Upper lobe of right lung (tissue), 1 donor: ENCODE results near the gene AFMID. TPM values are rescaled to one million over a fixed set of nuclear protein-coding genes. Genes with fewer than 3 reads are reported as not detected.

Experiments
- ATAC-seq: fragments of 200-7000 bp; cut with Tn5 transposase; one replicate; pipeline ENCODE4 v1.9.1; 2020; ENCODE audit warnings: mild to moderate bottlenecking, moderate library complexity
- DNase-seq: peaks from one replicate; pipeline ENCODE4 v3.0.0-alpha.2; 2020
- H3K27ac ChIP-seq: fragments of 200-600 bp; one replicate; pipeline ENCODE4 v1.8.0; 2022
- H3K27me3 ChIP-seq: fragments of 200-600 bp; one replicate; pipeline ENCODE4 v1.8.0; 2022; ENCODE audit warnings: mild to moderate bottlenecking
- H3K36me3 ChIP-seq: fragments of 200-600 bp; one replicate; pipeline ENCODE4 v1.8.0; 2022
- H3K4me1 ChIP-seq: fragments of 200-600 bp; one replicate; pipeline ENCODE4 v1.8.0; 2022
- H3K4me3 ChIP-seq: fragments of 200-600 bp; one replicate; pipeline ENCODE4 v1.8.0; 2022; ENCODE audit warnings: mild to moderate bottlenecking
- H3K9me3 ChIP-seq: fragments of 200-600 bp; one replicate; pipeline ENCODE4 v1.8.0; 2022
- intact Hi-C: fragments of 100-400 bp; cut with DNase I; formaldehyde crosslinking; loops from one replicate; pipeline ENCODE4 v1.11.0; 2022
- total RNA-seq: library from RNA; stranded (reverse); fragmentation: NEBNext Ultra II Directional; extraction: Animal tissue kit (Norgen Biotek cat#: 25700); gene quantifications from one replicate; pipeline ENCODE4 v1.2.1, GENCODE V29; 2021
- TF ChIP-seq, protein P1 (sequence below): fragments of 200-600 bp; IDR thresholded peaks from one replicate; pipeline ENCODE4 v1.8.0; 2022; ENCODE audit warnings: antibody characterized with exemption
- donor health status: DM: no; HTN: yes; CAD: no; lungs with severe emphysema.

The AFMID gene
- total RNA-seq, 1 donor from 2014 or later, result 32.5 TPM

DNA sequence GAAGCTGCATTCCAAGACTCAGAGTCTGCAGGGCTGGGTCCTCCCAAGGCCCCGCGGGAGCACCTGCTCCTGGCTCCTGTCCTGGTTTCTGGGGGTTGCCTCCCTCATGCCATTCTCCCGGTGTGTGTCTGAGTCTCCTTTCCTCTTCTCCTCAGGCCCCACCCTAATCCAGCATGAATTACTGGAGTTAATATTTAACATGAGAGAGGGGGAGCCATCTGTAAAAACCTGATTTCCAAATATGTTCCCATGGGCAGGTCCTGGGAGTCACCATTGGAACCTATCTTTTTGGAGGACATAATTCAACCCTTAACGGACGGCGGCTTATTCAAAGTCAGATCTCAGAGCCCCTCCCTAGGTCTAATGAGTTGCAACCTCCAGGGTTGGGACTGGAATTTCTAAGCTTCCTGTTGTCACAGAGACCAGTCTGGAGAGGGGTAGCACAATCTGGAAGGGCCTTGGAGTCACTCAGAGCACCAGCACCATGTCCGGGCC, 35.6 kb upstream of the AFMID start:
- H3K27me3 ChIP-seq, result no peaks in the 10 kb centered on the region
- no peak for DNase-seq
- no peaks in the 10 kb centered on the region for H3K9me3 ChIP-seq
- intact Hi-C loops, result no loop called here
- H3K27ac ChIP-seq, result no peak overlapping the region
- H3K36me3 ChIP-seq, result no peaks in the 10 kb centered on the region
- TF ChIP-seq, protein P1, sequence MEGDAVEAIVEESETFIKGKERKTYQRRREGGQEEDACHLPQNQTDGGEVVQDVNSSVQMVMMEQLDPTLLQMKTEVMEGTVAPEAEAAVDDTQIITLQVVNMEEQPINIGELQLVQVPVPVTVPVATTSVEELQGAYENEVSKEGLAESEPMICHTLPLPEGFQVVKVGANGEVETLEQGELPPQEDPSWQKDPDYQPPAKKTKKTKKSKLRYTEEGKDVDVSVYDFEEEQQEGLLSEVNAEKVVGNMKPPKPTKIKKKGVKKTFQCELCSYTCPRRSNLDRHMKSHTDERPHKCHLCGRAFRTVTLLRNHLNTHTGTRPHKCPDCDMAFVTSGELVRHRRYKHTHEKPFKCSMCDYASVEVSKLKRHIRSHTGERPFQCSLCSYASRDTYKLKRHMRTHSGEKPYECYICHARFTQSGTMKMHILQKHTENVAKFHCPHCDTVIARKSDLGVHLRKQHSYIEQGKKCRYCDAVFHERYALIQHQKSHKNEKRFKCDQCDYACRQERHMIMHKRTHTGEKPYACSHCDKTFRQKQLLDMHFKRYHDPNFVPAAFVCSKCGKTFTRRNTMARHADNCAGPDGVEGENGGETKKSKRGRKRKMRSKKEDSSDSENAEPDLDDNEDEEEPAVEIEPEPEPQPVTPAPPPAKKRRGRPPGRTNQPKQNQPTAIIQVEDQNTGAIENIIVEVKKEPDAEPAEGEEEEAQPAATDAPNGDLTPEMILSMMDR, result no peak
- peak; percentile 70 for ATAC-seq
- H3K4me1 ChIP-seq, result no peaks in the 10 kb centered on the region
- no peak overlapping the region for H3K4me3 ChIP-seq

DNA sequence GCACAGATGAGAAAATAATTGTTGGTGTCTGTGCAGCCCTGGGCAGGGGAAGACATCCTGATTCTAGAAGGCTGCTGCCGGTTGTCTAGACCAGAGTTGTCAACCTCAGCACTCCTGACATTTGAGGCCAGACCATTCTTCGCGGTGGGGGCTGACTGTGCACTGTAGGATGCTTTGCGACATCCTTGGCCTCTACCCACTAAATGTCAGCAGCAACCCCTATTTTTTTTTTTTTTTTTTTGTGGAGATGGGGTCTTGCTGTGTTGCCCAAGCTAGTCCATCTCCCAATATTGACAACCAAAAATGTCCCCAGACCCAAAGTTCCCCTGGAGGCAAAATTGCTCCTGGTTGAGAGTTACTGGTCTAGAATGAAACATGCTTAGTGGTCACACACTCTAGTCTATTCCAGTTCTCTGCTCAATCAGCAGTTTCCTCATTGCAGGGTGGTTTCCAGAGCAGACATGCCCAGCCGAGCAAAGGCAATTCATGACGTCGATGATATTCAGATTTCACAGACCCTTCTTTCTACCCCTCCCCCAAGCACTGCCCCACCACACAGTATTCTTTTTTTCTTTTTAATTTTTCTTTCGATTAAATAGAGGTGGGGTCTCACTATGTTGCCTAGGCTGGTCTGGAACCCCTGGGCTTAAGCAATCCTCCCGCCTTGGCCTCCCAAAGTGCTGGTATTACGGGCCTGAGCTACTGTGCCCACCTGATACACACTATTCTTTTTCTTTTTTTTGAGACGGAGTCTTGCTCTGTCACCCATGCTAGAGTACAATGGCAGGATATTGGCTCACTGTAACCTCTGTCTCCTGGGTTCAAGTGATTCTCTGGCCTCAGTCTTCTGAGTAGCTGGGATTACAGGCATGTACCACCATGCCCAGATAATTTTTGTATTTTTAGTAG, 32.0 kb upstream of the AFMID start:
- TF ChIP-seq, protein P1, result no peak
- no peaks in the 10 kb centered on the region for H3K36me3 ChIP-seq
- no peaks in the 10 kb centered on the region for H3K9me3 ChIP-seq
- H3K4me1 ChIP-seq, result no peaks in the 10 kb centered on the region
- ATAC-seq (peak; percentile 71), DNase-seq (no peak)
- H3K27me3 ChIP-seq, result no peaks in the 10 kb centered on the region
- no peak overlapping the region for H3K4me3 ChIP-seq
- intact Hi-C loops, result no loop called here
- no peak overlapping the region for H3K27ac ChIP-seq

DNA sequence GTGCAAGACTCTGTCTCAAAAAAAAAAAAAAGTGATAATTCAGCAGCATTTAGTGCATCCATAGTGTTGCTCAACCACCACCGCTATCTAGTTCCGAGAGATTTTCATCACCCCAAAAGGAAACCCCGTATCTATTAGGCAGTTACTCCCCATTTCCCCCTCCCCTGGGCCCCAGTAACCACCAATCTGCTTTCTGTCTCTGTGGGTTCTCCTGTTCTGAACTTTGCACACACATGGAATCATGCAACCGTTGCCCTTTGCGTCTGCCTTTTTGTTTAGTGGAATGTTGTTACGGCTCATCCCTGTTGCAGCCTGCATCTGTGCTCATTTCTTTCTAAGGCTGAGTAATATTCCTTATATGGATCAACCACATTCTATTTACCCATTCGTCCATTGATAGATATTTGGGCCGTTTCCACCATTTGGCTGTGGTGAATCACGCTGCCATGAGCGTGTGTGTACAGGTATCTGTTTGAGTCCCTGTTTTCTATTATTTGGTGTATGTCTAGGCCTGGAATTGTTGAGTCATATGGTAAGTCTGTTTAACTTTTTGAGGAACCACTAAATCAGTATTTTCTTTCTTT, 27.5 kb upstream of the AFMID start:
- no peaks in the 10 kb centered on the region for H3K9me3 ChIP-seq
- H3K36me3 ChIP-seq, result no peaks in the 10 kb centered on the region
- DNase-seq (no peak), ATAC-seq (peak; percentile 38)
- no peak overlapping the region for H3K27ac ChIP-seq
- H3K4me1 ChIP-seq, result no peaks in the 10 kb centered on the region
- H3K27me3 ChIP-seq, result no peaks in the 10 kb centered on the region
- TF ChIP-seq, protein P1, result no peak
- no peak overlapping the region for H3K4me3 ChIP-seq
- intact Hi-C loops, result no loop called here

DNA sequence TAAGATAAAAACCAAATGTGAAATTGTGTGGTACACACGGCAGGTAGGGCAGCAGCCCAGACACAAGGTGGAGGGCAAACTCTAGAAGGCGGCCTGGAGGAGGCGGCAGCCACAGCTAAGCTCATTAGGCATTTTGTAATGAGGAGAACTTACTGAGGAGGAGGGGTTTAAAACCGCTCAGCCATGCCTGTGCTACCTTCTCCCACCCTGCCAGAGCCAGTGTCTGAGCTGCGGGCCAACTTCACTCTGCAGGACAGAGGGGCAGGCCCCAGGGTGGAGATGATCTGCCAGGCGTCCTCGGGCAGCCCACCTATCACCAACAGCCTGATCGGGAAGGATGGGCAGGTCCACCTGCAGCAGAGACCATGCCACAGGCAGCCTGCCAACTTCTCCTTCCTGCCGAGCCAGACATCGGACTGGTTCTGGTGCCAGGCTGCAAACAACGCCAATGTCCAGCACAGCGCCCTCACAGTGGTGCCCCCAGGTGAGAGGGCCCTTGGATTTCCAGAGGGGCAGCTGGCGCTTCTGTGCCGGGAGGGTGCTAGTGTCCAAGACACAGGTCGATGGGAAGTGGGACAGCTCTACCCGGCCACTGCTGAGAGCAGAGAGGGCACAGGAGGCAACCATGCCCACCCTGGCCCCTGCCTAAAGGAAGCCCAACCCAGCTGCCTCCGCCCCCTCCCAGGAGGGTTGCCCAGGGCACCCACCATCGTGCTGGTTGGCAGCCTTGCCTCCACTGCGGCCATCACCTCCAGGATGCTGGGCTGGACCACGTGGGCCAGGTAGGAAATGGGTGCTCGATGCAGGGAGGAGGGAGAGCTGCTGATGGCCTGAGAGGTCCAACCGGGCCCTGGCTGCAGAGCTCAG, 23.0 kb upstream of the AFMID start:
- Histone ChIP-seq H3K4me3 (no peak overlapping the region), H3K4me1 (peaks cover 5% of the 10 kb centered on the region), H3K36me3 (no peaks in the 10 kb centered on the region), H3K27ac (no peak overlapping the region), H3K27me3 (no peaks in the 10 kb centered on the region), H3K9me3 (no peaks in the 10 kb centered on the region)
- DNase-seq (no peak), ATAC-seq (no peak)
- TF ChIP-seq, protein P1, result no peak
- intact Hi-C loops, result no loop called here

DNA sequence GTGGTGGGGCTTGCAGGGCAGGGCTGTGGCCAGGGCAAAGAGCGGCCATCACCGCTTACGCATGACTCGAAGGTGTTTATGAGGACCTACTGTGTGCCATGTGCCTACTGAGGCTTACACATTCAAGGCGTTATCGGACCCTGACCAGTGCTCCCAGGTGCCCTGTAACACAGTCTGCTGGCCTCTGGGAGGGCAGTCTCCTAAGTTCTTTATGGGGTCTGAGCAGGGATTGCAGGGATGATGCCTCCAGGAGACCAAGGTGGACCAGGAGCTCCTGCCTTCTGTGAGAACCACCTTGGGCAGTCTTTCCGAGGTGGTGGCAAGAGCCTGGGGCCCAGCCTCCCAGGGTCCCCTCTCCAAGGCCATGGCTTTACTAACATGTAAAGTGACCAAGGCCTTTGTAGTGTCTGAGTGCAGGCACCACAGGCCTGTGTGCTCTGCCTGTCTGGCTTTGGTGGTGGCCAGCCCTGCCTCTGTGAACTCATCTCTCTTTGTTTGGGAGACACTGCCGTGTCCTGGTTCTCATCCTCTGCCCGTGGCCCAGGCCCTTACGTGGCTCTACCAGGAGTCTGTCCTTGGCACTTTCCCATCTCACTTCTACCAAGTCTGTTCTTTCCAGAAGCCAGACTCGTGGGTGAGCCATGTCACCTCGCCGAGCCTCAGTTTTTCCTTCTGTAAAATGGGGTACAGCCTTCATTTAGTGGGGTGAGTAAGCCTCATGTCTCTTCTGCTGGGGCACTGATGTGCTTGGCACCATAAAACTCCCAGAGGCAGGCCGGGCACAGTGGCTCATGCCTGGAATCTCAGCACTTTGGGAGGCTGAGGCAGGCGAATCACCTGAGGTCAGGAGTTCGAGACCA, 22.2 kb upstream of the AFMID start:
- DNase-seq (no peak), ATAC-seq (no peak)
- H3K9me3 ChIP-seq, result no peaks in the 10 kb centered on the region
- no peaks in the 10 kb centered on the region for H3K27me3 ChIP-seq
- H3K4me1 ChIP-seq, result peaks cover 11% of the 10 kb centered on the region
- TF ChIP-seq, protein P1, result no peak
- H3K27ac ChIP-seq, result no peak overlapping the region
- H3K36me3 ChIP-seq, result no peaks in the 10 kb centered on the region
- H3K4me3 ChIP-seq, result no peak overlapping the region
- intact Hi-C loops, result no loop called here
